Measurements from ENCODE around the gene ADI1.
"Not testable (repeated sequence)": the region's sequence is repeated elsewhere in the genome, so short reads cannot be mapped to it uniquely, and the experiment has no call there.

The ADI1 gene

GRCh38 chr2:3493615-3494007 is 25.7 kb downstream of the ADI1 start:
- no peak for DNase-seq (ENCODE audit: low spot score)

DNA sequence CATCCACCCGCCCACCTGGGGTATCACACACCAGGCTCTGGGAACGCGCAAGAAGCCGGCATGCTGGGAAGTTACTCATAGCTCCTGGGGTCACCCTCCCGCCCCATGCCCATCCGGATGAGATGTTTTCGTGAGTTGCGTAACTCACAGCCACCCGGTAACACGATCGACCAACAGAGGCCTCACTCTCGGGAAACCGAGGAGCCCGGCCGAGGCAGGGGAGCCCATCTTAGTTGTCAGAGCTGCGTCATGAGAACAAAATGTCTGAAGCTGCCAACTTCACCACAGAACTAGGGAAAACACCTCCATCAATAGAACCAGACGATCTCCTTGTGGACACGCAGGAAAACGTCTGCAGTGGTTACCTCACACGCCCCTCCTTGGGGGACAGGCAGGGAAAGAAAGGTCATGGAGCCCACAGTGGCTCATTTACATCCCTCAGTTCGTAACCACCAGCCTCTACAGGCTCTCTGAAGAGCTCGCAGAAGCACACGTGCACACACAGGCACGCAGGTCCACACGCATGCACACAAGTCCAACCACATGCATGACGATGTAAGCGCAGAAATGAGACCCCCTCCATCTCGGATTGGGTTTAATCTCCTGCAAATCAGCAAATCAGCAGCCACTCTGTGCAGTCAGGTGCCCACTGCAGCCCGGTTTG is 26.2 kb downstream of the ADI1 start:
- DNase-seq (ENCODE audit: low spot score): no peak

DNA sequence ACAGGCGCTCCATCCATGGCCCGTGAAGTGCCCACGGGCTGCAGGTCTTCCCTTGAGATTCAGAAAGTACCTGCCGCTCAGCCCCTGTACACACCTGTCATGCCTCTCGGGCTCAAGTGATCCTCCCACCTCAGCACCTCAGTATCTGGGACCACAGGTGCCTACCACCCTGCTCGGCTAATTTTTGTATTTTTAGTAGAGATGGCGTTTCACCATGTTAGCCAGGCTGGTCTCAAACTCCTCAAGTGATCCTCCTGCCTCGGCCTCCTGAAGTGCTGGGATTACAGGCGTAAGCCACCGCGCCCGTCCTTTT is 26.9 kb downstream of the ADI1 start:
- DNase-seq (ENCODE audit: low spot score): not testable (repeated sequence)

DNA sequence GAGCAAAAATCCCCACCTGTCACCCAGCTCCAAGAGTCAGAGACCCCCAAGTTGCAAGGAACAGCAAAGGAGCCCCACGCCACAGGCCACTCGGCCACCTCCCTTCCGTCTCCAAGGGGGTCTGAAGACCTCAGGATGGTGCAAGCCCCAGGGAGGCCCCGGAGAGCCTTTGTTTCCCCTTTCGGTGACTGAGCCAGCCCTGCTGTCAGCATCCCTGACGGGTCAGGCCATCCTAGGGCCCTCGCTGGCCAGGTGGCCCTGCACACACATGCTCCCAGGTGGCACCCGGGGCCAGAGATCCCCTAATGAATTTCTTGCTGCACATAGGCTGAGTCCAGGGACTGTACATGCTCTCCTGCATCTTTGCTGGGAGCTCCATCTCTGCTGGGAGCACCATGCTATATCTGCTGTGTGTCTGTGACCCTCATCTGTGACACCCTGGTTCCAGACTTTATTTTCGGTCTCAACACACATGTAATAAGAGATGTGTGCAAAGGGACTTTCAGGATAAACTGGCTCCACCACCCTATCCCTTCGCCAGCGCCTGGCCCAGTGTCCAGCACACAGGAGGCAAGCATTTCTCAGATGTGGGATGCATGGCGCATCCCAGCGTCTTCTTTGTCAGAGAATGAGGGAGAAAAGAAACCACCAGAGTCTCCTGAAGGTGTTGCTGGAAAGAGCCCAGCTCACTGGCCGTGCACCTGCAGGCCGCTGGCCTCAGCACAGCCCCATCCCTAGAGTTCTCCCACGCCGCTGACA is 27.4 kb downstream of the ADI1 start:
- no peak for DNase-seq (ENCODE audit: low spot score)

GRCh38 chr2:3491306-3491705 is 28.0 kb downstream of the ADI1 start:
- DNase-seq (ENCODE audit: low spot score): no peak

DNA sequence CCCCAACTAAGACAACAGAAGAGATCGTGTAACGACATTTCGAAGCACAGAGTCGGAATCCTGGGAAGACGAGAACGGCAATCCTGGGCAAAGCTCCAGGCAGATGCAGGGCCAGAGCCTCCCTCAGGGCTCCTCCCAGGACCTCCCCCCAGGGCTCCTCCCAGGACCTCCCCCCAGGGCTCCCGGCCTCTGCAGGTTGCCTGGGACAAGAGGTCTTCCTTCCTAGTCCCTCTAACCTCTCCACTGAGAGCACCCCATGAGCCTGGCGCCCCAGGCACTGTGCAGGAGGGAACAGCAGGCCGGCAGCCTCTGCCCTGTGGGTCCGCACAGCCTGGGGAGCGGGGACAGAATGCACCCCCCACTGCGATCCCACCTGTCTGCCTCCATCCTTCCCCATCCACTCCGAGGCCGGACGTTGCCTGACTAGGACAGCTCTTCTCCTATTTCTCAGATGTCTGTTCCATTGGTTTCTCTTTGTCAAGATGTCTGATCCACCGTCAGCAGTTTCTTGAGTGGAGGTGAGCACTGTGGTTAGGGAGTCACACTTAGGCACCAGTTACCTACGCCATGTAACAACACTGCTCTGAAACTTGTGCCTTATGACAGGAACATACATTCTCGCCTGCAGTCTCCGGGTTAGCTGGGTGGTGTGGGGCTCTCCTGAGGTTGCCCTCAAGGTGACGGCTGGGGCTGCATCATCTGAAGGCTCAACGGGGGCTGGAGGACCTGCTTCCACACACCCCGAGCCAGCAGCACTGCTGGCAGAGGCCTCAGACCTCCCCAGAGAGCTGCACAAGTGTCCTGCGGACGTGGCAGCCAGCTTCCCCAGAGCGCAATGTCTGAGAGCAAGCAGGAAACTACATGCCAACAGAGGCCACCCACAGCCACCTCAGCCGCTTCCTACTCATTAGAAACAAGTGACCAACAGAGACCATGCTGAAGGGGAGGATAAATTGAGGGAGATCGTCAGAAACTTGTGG is 28.9 kb downstream of the ADI1 start:
- DNase-seq (ENCODE audit: low spot score): no peak

DNA sequence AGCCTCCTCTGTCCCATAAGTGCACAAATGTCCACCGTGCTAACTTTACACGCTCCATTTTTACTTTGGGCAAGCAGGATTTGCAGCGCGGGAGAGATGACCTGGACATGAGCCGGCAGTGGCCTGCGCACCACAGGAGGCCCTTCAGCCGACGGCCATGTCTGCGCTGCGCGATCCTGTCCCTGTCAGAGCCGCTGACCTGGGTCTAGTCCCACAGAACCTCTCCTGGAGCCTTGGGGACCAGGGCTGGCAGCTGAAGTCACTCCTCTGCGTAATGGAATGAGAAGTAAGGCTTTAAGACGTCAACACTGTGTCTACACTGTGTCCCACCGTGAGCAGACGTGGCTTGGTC is 29.6 kb downstream of the ADI1 start:
- no peak for DNase-seq (ENCODE audit: low spot score)

- no peak for DNase-seq (ENCODE audit: low spot score)
These were observed 30.2 kb downstream of the ADI1 start for GRCh38 chr2:3488855-3489763.

- DNase-seq (ENCODE audit: low spot score): no peak
These were observed 31.2 kb downstream of the ADI1 start for GRCh38 chr2:3488061-3488531.

DNA sequence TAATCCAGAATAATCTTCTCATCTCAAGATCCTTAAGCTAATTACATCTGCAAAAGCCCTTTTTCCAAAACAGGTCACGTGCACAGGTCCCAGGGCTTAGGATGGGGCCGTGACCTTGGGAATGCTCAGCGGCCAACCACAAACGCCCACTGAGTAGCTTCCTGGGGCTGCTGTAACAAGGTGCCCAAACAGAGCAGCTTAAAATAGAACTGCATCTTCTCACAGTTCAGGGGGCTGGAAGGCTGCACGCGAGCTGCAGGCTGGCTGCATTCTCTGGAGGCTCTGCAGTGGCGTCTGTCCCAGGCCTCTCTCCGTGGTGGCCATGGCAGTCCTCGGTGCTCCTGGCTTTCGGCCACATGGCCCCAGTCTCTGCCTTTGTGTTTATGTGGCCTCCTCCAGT is 31.9 kb downstream of the ADI1 start:
- DNase-seq (ENCODE audit: low spot score): no peak

DNA sequence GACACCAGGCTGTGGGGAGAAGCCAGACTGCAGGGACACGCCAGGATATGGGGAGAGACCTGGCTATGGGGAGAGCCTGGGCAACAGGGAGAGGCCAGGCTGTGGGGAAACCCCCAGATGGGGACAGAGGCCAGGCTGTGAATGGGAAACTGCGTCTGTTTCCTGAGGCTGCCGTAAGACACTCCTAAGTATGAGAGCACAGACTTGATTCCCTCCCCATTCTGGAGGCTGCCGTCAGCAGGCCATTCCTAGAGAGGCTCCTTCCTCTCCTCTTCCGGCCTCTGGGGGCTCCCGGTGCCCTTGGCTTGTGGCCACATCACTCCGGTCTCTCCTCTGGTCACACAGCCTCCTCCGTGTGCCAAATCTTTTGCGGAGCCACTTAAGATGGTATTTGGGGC is 32.3 kb downstream of the ADI1 start:
- DNase-seq (ENCODE audit: low spot score): no peak

- no peak for DNase-seq (ENCODE audit: low spot score)
These were observed 33.0 kb downstream of the ADI1 start for GRCh38 chr2:3486047-3487027.

DNA sequence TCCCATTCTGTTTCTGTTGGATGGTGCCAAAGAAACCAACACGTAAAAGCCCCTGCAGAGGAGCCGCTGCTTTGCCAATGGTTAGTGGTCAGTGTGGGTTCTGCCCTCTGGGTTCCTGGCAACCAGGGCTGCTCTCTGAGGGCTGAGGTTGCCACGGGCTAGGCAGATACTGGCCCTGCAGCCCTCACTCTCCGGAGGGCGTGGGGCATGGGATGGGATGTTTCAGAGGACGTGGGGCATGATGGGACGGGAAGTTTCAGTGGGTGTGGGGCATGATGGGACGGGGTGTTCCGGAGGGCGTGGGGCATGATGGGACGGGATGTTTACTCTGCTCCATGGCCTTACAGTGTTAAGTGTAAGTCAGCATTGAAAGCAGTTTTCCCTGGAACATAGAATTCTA is 34.2 kb downstream of the ADI1 start:
- no peak for DNase-seq (ENCODE audit: low spot score)

DNA sequence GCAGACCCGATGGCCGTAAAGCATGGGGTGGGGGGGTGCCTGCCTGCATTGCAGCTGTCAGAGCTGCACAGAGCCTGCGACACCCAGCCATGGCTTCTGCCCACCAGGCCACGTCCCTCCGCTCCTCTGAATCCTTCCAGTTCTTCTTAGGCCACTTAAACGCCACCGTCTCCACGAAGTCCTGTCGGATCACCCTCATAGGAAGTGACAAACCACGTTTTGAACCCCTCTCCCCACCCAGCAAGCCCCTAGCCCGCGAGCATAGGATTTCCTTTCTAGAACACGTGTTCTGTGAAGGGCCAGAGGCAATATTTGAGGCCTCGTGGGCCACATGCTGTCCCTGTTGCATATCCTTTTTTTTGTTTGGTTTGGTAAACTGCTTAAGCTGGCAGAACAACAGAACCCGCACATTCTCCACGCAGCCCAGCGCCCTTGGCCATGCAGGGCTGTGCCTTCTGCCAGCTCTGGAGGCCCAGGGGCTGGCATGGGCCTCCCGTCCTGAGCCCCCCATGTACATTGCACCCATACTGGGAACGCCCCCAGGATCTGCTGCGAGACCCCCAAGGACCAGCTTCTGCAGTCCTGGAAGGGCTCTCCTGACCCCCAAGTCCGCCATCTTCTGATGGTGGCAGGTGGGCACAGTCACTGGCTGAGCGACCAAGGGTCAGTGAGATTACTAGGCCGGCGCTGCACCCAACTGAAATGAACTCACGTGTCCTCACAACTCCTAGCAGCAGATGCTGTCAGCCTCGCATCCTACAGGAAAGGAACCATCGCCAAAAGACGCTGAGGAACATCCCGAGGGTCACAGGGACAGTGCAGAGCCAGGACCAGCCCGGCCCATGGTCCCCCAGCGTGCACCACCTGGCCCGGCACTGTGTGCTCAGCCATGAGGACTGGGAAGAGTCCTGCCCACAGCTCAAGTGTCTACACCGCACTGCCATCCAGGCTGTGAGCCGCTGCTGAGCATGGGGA is 35.1 kb downstream of the ADI1 start:
- no peak for DNase-seq (ENCODE audit: low spot score)

DNA sequence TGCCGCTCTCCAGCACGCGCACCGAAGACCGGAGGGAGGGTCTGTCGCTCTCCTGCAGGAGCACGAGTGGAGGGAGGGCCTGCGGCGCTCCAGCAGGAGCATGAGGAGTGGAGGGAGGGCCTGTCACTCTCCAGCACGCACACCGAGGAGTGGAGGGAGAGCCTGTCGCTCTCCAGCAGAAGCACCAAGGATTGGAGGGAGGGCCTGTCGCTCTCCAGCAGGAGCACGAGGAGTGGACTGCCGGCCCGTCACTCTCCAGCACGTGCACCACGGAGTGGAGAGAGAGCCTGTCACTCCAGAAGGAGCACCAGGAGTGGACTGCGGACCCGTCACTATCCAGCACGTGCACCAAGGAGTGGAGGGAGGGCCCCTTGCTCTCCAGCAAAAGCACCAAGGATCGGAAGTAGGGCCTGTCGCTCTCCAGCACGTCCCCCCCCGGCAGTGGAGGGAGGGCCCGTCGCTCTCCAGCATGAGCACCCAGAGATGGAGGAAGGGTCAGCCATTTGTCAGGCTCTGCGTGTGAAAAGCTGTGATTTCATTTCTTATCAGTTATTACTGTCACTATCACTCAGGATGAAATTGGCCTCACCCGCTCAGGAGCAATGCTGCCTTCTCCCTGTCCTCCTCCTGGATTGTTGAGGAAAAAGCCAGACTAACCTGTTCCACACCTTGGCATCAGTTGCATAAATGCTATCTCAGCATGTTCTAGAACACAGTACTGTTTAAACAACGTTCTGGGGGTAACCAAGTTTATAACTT is 35.9 kb downstream of the ADI1 start:
- no peak for DNase-seq (ENCODE audit: low spot score)

GRCh38 chr2:3482363-3482821 is 36.9 kb downstream of the ADI1 start:
- no peak for DNase-seq (ENCODE audit: low spot score)

GRCh38 chr2:3481736-3482362 is 37.5 kb downstream of the ADI1 start:
- DNase-seq (ENCODE audit: low spot score): no peak

DNA sequence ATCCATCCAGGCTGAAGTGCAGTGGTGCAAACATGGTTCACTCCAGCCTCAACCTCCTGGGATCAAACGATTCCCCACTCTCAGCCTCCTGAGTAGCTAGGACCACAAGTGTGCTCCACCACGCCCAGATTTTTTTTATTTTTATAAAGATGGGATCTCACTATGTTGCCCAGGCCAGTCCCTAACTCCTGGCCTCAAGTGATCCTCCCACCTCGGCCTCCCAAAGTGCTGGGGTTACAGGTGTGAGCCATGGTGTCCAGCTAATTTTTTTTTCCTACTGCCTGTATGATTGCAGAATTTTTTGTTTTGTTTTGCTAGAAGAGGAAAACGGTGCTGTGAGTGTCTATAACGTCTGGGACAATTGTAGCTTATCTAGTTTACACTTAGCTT is 38.3 kb downstream of the ADI1 start:
- DNase-seq (ENCODE audit: low spot score): no peak
